Hematopoietic multipotent progenitor cell (in vitro differentiated cells): Measurements from ENCODE around the gene NPTX1. TPM values are rescaled to one million over a fixed set of nuclear protein-coding genes. Genes with fewer than 3 reads are reported as not detected.

ENCODE experiments used
- small RNA-seq: library from RNA; depleted of rRNA; stranded (forward); fragments of <200 nt; gene quantifications from one replicate; pipeline ENCODE3, GENCODE V24; 2012
- total RNA-seq: library from RNA; depleted of rRNA; stranded (reverse); fragments of >200 nt; gene quantifications from one replicate; pipeline ENCODE4 v1.2.3, GENCODE V29; 2012

NPTX1 gene
- total RNA-seq, 1 donor = under 0.01 TPM

Small RNA genes lying within 50 kb of the gene (small RNA-seq; reads per million reads assigned to genes)
- gene AC120024.2 (not detected), gene AC120024.3 (not detected), gene MIR4730 (0.20 reads per million)

Other genes with a start within 250 kb of the NPTX1 start
- gene RNF213, start 215.8 kb downstream of the NPTX1 start, total RNA-seq = 142 TPM
- 15.1 TPM for gene ENDOV, start 61.4 kb downstream of the NPTX1 start, total RNA-seq
- gene RPTOR, start 68.2 kb upstream of the NPTX1 start, total RNA-seq = 45.5 TPM